ENCODE data around the gene GAS7.

DNA sequence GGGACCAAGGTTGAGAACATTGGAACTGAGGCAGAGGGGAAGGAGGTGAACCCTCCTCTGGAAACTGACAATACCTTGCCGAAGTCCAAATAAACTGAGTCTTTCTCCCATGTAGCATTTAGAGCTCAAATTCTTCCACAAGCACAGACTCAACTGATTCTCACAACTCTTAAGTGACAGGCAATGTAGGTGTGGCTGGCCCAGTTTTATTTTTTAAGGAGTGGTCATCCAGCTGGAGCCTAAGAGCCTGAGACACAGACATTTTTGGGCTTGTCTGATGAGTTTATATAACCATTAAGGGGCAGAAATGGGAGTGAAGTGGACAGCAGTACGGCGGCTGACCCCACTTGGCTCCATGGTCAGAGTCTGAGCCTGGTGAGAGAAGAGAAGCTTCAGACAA lies 304.2 kb downstream of the GAS7 start:
- TF ChIP-seq ATF7 (IDR thresholded peaks at IDR 0.05; ENCODE audit: low read depth), result no peak
- no peak for TF ChIP-seq JUNB (IDR thresholded peaks at IDR 0.05)
- no peak for TF ChIP-seq RCOR1 (conservative IDR thresholded peaks at IDR 0.05; ENCODE audit: low read depth, low read length)
- TF ChIP-seq YY1 (IDR thresholded peaks at IDR 0.05; ENCODE audit: low read depth, low read length), result no peak
